HCT116 (cell line): ENCODE measurements around the gene CNTNAP2. TPM values are rescaled to one million over a fixed set of nuclear protein-coding genes. Genes with fewer than 3 reads are reported as not detected.

ENCODE experiments used
- ATAC-seq: fragments of 200-7000 bp; cut with Tn5 transposase; 2 replicates; pipeline ENCODE4 v1.9.1; 2020; ENCODE audit warnings: mild to moderate bottlenecking, moderate library complexity
- BruUV-seq: library from RNA; stranded (reverse); fragments of 400-500 nt; replicated peaks from 2 replicates; lab custom pipeline; 2021; lab: Mats Ljungman, UMichigan
- CTCF ChIA-PET: fragments of 300-600 bp; sonication (Branson Sonifier 250); formaldehyde crosslinking; loops from one replicate; lab custom pipeline; 2021; ENCODE audit warnings: antibody characterized with exemption; lab: Charles Lee
- POLR2A ChIA-PET: fragments of 300-600, 350-600 bp; sonication (Branson Sonifier 250); formaldehyde crosslinking; loops from one replicate; lab custom pipeline; 2021; ENCODE audit warnings: antibody characterized with exemption; lab: Charles Lee
- RAD21 ChIA-PET, 2 experiments: fragments of 300-600 bp; sonication (Branson Sonifier 250); formaldehyde crosslinking; loops; one replicate each; lab custom pipeline; 2023; ENCODE audit warnings: low total read pairs in 2 of 2; ENCODE audit not compliant: uncharacterized antibody in 2 of 2, unreplicated experiment in 2 of 2, low non-redundant PET in 1 of 2; lab: Charles Lee
- DNase-seq: peaks from one replicate; pipeline ENCODE4 v3.0.0-alpha.2; 2010; ENCODE audit warnings: low read depth, low spot score
- H2AFZ ChIP-seq: fragments of 200-600 bp; shearing (Covaris generic), sonication (generic); 2 replicates; pipeline ENCODE4 v1.6.1; 2017; ENCODE audit warnings: low read depth, mixed run types, mixed read lengths, antibody characterized with exemption, low read length; ENCODE audit not compliant: poor library complexity, severe bottlenecking
- H3K27ac ChIP-seq: 2 replicates; pipeline ENCODE4 v1.5.1; 2012; ENCODE audit warnings: low read depth, low read length
- H3K27me3 ChIP-seq: fragments of 200-600 bp; sonication (generic); 2 replicates; pipeline ENCODE4 v1.6.1; 2016; ENCODE audit warnings: mixed run types, low read length, mixed read lengths; ENCODE audit not compliant: insufficient read depth
- H3K36me3 ChIP-seq, 2 experiments: fragments of 200-500 bp in 1 of 2; fragments of 200-600 bp in 1 of 2; sonication (Bioruptor generic) in 1 of 2; sonication (generic) in 1 of 2; 2 replicates each; pipeline versions ENCODE4 v1.5.1 to v1.6.1; 2014 to 2016; ENCODE audit warnings: low read length in 2 of 2, inconsistent platforms in 1 of 2, mixed read lengths in 1 of 2, mixed run types in 1 of 2; ENCODE audit not compliant: insufficient read depth in 2 of 2, control insufficient read depth in 1 of 2
- H3K4me1 ChIP-seq, 2 experiments: fragments of 200-600 bp in 1 of 2; sonication (generic) in 1 of 2; 2 replicates each; pipeline versions ENCODE4 v1.5.1 to v1.6.1; 2012 to 2017; ENCODE audit warnings: low read length in 2 of 2, inconsistent platforms in 1 of 2, mild to moderate bottlenecking in 1 of 2, mixed read lengths in 1 of 2, mixed run types in 1 of 2, moderate library complexity in 1 of 2; ENCODE audit not compliant: insufficient read depth in 2 of 2, control insufficient read depth in 1 of 2
- H3K4me2 ChIP-seq: fragments of 200-600 bp; sonication (generic); 2 replicates; pipeline ENCODE4 v1.6.1; 2017; ENCODE audit warnings: mixed run types, low read length, mixed read lengths
- H3K4me3 ChIP-seq, 2 experiments: fragments of 200-600 bp in 1 of 2; sonication (generic) in 1 of 2; replicated peaks in 1 of 2; 2 replicates each; pipeline ENCODE4 v1.5.1; 2011 to 2016; ENCODE audit warnings: low read length in 2 of 2, control low read depth in 1 of 2, low read depth in 1 of 2, mild to moderate bottlenecking in 1 of 2, mixed read lengths in 1 of 2, mixed run types in 1 of 2
- H3K79me2 ChIP-seq: fragments of 200-600 bp; sonication (generic); 2 replicates; pipeline ENCODE4 v1.6.1; 2017; ENCODE audit warnings: mild to moderate bottlenecking, mixed run types, low read length, moderate library complexity, mixed read lengths; ENCODE audit not compliant: insufficient read depth
- H3K9ac ChIP-seq: fragments of 200-600 bp; sonication (generic); 2 replicates; pipeline ENCODE4 v1.6.1; 2016; ENCODE audit warnings: low read length, mixed read lengths
- H3K9me2 ChIP-seq: fragments of 200-600 bp; sonication (generic), shearing (Covaris generic); 2 replicates; pipeline ENCODE4 v1.6.1; 2017; ENCODE audit warnings: mixed run types, mild to moderate bottlenecking, moderate library complexity; ENCODE audit not compliant: insufficient read depth
- H3K9me3 ChIP-seq, 2 experiments: fragments of 200-500 bp in 1 of 2; fragments of 200-600 bp in 1 of 2; sonication (Bioruptor generic) in 1 of 2; sonication (generic) in 1 of 2; 2 replicates each; pipeline ENCODE4 v1.6.1; 2014 to 2017; ENCODE audit warnings: low read length in 2 of 2, mixed read lengths in 2 of 2, inconsistent platforms in 1 of 2, low read depth in 1 of 2, mild to moderate bottlenecking in 1 of 2, mixed run types in 1 of 2, moderate library complexity in 1 of 2; ENCODE audit not compliant: control insufficient read depth in 1 of 2, insufficient read depth in 1 of 2
- H4K20me1 ChIP-seq: fragments of 200-600 bp; sonication (generic), shearing (Covaris generic); 2 replicates; pipeline ENCODE4 v1.6.1; 2017; ENCODE audit warnings: mixed run types, mild to moderate bottlenecking, moderate library complexity; ENCODE audit not compliant: insufficient read depth
- CBX3 ChIP-seq: IDR thresholded peaks from 2 replicates; pipeline ENCODE4 v1.6.1; 2012; ENCODE audit warnings: low read depth
- FOSL1 ChIP-seq: IDR thresholded peaks from 2 replicates; pipeline ENCODE4 v1.6.1; 2012; ENCODE audit warnings: low read depth
- MAX ChIP-seq: IDR thresholded peaks from 2 replicates; pipeline ENCODE4 v1.6.1; 2012
- POLR2AphosphoS5 ChIP-seq: IDR thresholded peaks from 2 replicates; pipeline ENCODE4 v1.6.1; 2011; ENCODE audit warnings: mild to moderate bottlenecking, low read depth, low read length, moderate library complexity
- RAD21 ChIP-seq: IDR thresholded peaks from 2 replicates; pipeline ENCODE4 v1.6.1; 2012; ENCODE audit warnings: low read depth, mild to moderate bottlenecking
- REST ChIP-seq: IDR thresholded peaks from 2 replicates; pipeline ENCODE4 v1.6.1; 2012; ENCODE audit warnings: low read depth
- SIN3A ChIP-seq: IDR thresholded peaks from 2 replicates; pipeline ENCODE4 v1.6.1; 2012; ENCODE audit warnings: low read depth
- SRF ChIP-seq: IDR thresholded peaks from 2 replicates; pipeline ENCODE4 v1.6.1; 2012; ENCODE audit warnings: low read depth
- TCF7L2 ChIP-seq: IDR thresholded peaks from 2 replicates; pipeline ENCODE4 v1.7.0; 2011; ENCODE audit warnings: borderline replicate concordance, inconsistent platforms; ENCODE audit not compliant: insufficient read depth, insufficient read length; ENCODE audit errors: extremely low read depth
- YY1 ChIP-seq: IDR thresholded peaks from 2 replicates; pipeline ENCODE4 v1.6.1; 2011; ENCODE audit warnings: low read length, low read depth, moderate library complexity, mild to moderate bottlenecking; ENCODE audit not compliant: insufficient replicate concordance; ENCODE audit errors: extremely low read depth
- ZFX ChIP-seq: fragments of 450-650 bp; IDR thresholded peaks from 2 replicates; pipeline ENCODE4 v1.6.1; 2017
- intact Hi-C: fragments of 100-400 bp; cut with micrococcal nuclease; formaldehyde crosslinking; loops from 2 replicates; pipeline ENCODE4 v1.10.0; 2022
- total RNA-seq: library from RNA; stranded (reverse); gene quantifications from one replicate; pipeline ENCODE4 v1.2.1, GENCODE V29; 2021; ENCODE audit not compliant: unreplicated experiment

Gene CNTNAP2
- total RNA-seq, 1 experiment from 2014 or later, result 0.37 TPM

DNA sequence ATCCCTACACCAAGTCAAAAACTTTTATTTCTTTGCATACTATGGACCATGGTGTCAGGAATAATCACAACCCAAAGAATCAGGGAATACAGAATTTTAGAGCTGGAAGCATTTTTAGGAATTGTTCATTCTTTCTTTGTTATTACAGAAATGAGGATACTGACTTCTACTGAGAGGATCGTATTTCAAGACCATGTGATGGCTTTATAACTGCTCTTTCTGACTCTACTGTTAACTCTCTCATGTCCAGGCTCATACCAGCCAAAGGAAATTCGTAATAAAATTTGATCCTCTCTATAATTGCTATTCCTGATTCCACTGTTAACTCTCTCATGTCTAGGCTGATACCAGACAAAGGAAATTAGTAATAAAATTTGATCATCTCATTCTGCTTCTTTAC, 1423.1 kb downstream of the CNTNAP2 start:
- H3K9me3 ChIP-seq, result peaks cover 0 to 11% of the 10 kb centered on the region in 2 experiments; a peak in 2 of 4 replicates
- ATAC-seq, result no peak
- no peak overlapping the region for H3K27ac ChIP-seq
- ChIA-PET CTCF (no interaction called here), RAD21 (no interaction called here), POLR2A (no interaction called here)
- intact Hi-C loops, result no loop called here
- H3K79me2 ChIP-seq, result no peaks in the 10 kb centered on the region
- H3K9ac ChIP-seq, result no peak overlapping the region
- H3K4me2 ChIP-seq, result no peak overlapping the region
- H3K4me3 ChIP-seq, result no peak overlapping the region
- no peaks in the 10 kb centered on the region for H3K9me2 ChIP-seq
- H3K36me3 ChIP-seq, result no peaks in the 10 kb centered on the region
- no peak for DNase-seq
- no peaks in the 10 kb centered on the region for H3K27me3 ChIP-seq
- no peaks in the 10 kb centered on the region for H3K4me1 ChIP-seq
- TF ChIP-seq MAX (no peak), FOSL1 (no peak), ZFX (no peak), REST (no peak), POLR2AphosphoS5 (no peak), SRF (no peak), TCF7L2 (no peak), SIN3A (no peak), RAD21 (no peak), YY1 (no peak), CBX3 (no peak)
- no TSS peak for BruUV-seq
- H4K20me1 ChIP-seq, result no peaks in the 10 kb centered on the region
- no peak overlapping the region for H2AFZ ChIP-seq
